ENCODE measurements around the gene CLMP. TPM values are rescaled to one million over a fixed set of nuclear protein-coding genes. Genes with fewer than 3 reads are reported as not detected.
A peak's percentile ranks its signal among the peaks of the same experiment; 100 is the strongest.

CLMP gene
- total and polyA plus RNA-seq, 9 of the 15 experiments (the other 6 are each of a cell fraction or from before 2014, with no cell fraction given) = 0.02 to 0.15 (median 0.03) TPM; not detected in 6

DNA sequence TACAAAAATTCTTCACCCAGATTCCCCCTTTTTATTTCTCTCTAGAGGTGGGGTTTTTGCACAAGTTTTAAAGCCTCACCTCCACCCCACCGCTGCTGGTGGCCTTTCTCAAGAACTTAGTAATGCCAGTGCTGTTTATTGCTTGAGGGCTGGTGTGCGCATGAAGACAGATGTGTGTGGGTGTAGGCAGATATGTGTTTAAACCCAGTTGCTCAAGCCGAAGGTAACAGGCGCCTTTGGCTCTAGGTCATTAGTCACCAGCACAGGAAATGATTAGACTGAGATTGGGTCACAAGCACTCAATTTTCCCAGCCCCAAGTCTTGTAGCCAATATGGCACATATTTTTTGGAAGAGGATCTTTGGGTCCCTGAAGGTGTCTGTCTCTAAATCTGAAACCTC is 2.7 kb upstream of the CLMP start:
- FAIRE-seq (no peak), ATAC-seq (no peak), DNase-seq (ENCODE audit: extremely low read depth in 1 of 4, low spot score in 3 of 4) (no peak)
- H3K4me3 ChIP-seq = no peak overlapping the region
- H3K9ac ChIP-seq (ENCODE audit: insufficient read depth in 1 of 2, low read depth in 2 of 2, low read length in 2 of 2) = no peak overlapping the region
- H3K27me3 ChIP-seq (ENCODE audit: control insufficient read depth in 2 of 2, insufficient read depth in 2 of 2, low read length in 2 of 2) = peaks cover 25 to 58% of the 10 kb centered on the region in 2 experiments
- ChIA-PET CTCF (ENCODE audit: low intra/inter-chr PET ratio) (no interaction called here), POLR2A (no interaction called here)
- no peaks in the 10 kb centered on the region for H3K9me1 ChIP-seq (ENCODE audit: control insufficient read depth, insufficient read depth, low read length)
- WGBS (ENCODE audit: insufficient coverage, low coverage, missing lambda C conversion rate) = 7% methylated on average over 4 of the region's 4 CpGs
- no peaks in the 10 kb centered on the region for H3K79me2 ChIP-seq (ENCODE audit: control insufficient read depth, insufficient read depth, low read length)
- 0 out of 2 replicates have a peak, but pooled peaks cover 3% of the 10 kb centered on the region for H4K20me1 ChIP-seq (replicated peaks; ENCODE audit: control insufficient read depth, insufficient read depth, low read length)
- no peak overlapping the region for H3K4me2 ChIP-seq (ENCODE audit: insufficient read depth, low read length)
- no peaks in the 10 kb centered on the region for H3K9me3 ChIP-seq (replicated peaks; ENCODE audit: control insufficient read depth, insufficient read depth, low read depth, low read length)
- no TSS peak for BruUV-seq (replicated peaks)
- no peak overlapping the region for H3K27ac ChIP-seq (ENCODE audit: extremely low read depth, low read depth, low read length)
- intact Hi-C loops (cut with micrococcal nuclease) (no loop called here), in situ Hi-C loops (cut with MboI) (no loop called here)
- H3K4me1 ChIP-seq (replicated peaks in 1 of 2; ENCODE audit: control insufficient read depth in 2 of 2, insufficient read depth in 2 of 2, low read length in 2 of 2) = peaks cover 0 to 5% of the 10 kb centered on the region in 2 experiments; a peak in 1 of 5 replicates
- no peak overlapping the region for H2AFZ ChIP-seq (ENCODE audit: low read depth, low read length)
- H3K36me3 ChIP-seq (ENCODE audit: control insufficient read depth, insufficient read depth, low read length) = no peaks in the 10 kb centered on the region
- TF ChIP-seq EGR1 (conservative IDR thresholded peaks at IDR 0.05) = peak; percentile 28; the same call in 1 of the 2 replicates
- no peak for TF ChIP-seq MTA1 (IDR thresholded peaks at IDR 0.05; ENCODE audit: borderline replicate concordance)

DNA sequence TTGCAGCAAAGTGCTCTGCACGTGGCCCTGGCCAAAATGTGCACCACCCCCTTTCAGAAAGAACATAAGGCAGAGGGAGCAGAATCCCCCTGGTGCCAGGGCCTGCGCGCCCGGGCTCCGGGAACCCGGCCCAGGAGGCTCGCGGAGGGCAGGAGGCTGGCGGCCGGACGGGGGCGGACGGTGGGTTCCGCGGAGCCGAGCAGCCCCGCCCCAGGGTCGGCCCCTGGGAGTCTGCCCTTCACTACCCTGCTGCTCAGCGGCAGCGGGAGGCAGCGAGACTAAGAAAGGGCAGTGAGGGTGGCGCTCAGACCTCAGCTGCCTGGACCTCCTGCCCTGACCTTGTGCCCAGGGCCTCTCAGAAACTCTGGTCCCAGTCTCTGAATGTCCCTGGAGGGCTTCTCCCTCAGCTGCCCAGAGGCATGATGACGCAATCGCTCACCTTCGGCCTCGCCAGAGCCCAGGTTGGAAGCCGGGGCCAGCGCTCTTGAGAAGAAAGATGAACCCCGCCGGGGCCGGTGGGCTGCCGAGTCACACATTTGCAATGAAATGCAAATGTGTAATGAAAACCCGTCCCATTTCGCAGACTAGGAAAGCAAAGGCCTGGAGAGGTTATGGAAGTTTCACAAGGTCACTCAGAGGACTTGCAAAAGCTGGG is 1.1 kb upstream of the CLMP start:
- intact Hi-C loops (cut with micrococcal nuclease) = no loop called here
- CTCF ChIA-PET (ENCODE audit: low intra/inter-chr PET ratio) = no interaction called here
- no peak for TF ChIP-seq MED1 (CRISPR knock-in tag; IDR thresholded peaks at IDR 0.05; ENCODE audit: borderline replicate concordance)
- TF ChIP-seq, protein P1, sequence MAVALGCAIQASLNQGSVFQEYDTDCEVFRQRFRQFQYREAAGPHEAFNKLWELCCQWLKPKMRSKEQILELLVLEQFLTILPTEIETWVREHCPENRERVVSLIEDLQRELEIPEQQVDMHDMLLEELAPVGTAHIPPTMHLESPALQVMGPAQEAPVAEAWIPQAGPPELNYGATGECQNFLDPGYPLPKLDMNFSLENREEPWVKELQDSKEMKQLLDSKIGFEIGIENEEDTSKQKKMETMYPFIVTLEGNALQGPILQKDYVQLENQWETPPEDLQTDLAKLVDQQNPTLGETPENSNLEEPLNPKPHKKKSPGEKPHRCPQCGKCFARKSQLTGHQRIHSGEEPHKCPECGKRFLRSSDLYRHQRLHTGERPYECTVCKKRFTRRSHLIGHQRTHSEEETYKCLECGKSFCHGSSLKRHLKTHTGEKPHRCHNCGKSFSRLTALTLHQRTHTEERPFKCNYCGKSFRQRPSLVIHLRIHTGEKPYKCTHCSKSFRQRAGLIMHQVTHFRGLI (CRISPR knock-in tag; IDR thresholded peaks at IDR 0.05) = no peak
- TF ChIP-seq HLTF (IDR thresholded peaks at IDR 0.05) = no peak
- no peak for TF ChIP-seq MTA2 (IDR thresholded peaks at IDR 0.05; ENCODE audit: low read depth)
- TF ChIP-seq HOXB6 (CRISPR knock-in tag; IDR thresholded peaks at IDR 0.05; ENCODE audit: borderline replicate concordance) = no peak
- TF ChIP-seq, protein P2, sequence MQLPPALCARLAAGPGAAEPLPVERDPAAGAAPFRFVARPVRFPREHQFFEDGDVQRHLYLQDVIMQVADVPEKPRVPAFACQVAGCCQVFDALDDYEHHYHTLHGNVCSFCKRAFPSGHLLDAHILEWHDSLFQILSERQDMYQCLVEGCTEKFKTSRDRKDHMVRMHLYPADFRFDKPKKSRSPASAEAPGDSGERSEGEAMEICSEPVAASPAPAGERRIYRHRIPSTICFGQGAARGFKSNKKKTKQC (CRISPR knock-in tag; IDR thresholded peaks at IDR 0.05) = no peak
- peak; percentile 46; the same call in 1 of the 2 replicates for TF ChIP-seq CEBPB (tag; IDR thresholded peaks at IDR 0.05)
- no peak for TF ChIP-seq ZNF124 (CRISPR knock-in tag; IDR thresholded peaks at IDR 0.05)
- TF ChIP-seq ZNF274 (IDR thresholded peaks at IDR 0.05; ENCODE audit: borderline replicate concordance, low read depth, low read length) = no peak
- TF ChIP-seq, protein P3, sequence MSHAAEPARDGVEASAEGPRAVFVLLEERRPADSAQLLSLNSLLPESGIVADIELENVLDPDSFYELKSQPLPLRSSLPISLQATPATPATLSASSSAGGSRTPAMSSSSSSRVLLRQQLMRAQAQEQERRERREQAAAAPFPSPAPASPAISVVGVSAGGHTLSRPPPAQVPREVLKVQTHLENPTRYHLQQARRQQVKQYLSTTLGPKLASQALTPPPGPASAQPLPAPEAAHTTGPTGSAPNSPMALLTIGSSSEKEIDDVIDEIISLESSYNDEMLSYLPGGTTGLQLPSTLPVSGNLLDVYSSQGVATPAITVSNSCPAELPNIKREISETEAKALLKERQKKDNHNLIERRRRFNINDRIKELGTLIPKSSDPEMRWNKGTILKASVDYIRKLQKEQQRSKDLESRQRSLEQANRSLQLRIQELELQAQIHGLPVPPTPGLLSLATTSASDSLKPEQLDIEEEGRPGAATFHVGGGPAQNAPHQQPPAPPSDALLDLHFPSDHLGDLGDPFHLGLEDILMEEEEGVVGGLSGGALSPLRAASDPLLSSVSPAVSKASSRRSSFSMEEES (CRISPR knock-in tag; IDR thresholded peaks at IDR 0.05) = no peak
- TF ChIP-seq ZNF282 (CRISPR knock-in tag; IDR thresholded peaks at IDR 0.05) = no peak
- no peak for TF ChIP-seq ZNF212 (CRISPR knock-in tag; IDR thresholded peaks at IDR 0.05)

More for the DNA sequence above, 1.1 kb upstream of the CLMP start:
- WGBS (ENCODE audit: insufficient coverage, low coverage, missing lambda C conversion rate) = 2% methylated on average over 24 of the region's 34 CpGs
- POLR2A ChIA-PET = no interaction called here
- H3K4me3 ChIP-seq = no peak overlapping the region
- H3K4me2 ChIP-seq (ENCODE audit: insufficient read depth, low read length) = no peak overlapping the region
- H3K27ac ChIP-seq (ENCODE audit: extremely low read depth, low read depth, low read length) = no peak overlapping the region
- peaks cover 0 to 5% of the 10 kb centered on the region in 2 experiments; a peak in 1 of 5 replicates for H3K4me1 ChIP-seq (replicated peaks in 1 of 2; ENCODE audit: control insufficient read depth in 2 of 2, insufficient read depth in 2 of 2, low read length in 2 of 2)
- FAIRE-seq = no peak
- no peak overlapping the region for H2AFZ ChIP-seq (ENCODE audit: low read depth, low read length)
- no peaks in the 10 kb centered on the region for H3K9me3 ChIP-seq (replicated peaks; ENCODE audit: control insufficient read depth, insufficient read depth, low read depth, low read length)
- H4K20me1 ChIP-seq (replicated peaks; ENCODE audit: control insufficient read depth, insufficient read depth, low read length) = 0 out of 2 replicates have a peak, but pooled peaks cover 3% of the 10 kb centered on the region
- DNase-seq (ENCODE audit: extremely low read depth in 1 of 4, low spot score in 3 of 4) = no peak
- no peaks in the 10 kb centered on the region for H3K79me2 ChIP-seq (ENCODE audit: control insufficient read depth, insufficient read depth, low read length)
- BruUV-seq (replicated peaks) = no TSS peak
- H3K9ac ChIP-seq (ENCODE audit: insufficient read depth in 1 of 2, low read depth in 2 of 2, low read length in 2 of 2) = no peak overlapping the region
- no peaks in the 10 kb centered on the region for H3K36me3 ChIP-seq (ENCODE audit: control insufficient read depth, insufficient read depth, low read length)
- in situ Hi-C loops (cut with MboI) = no loop called here
- no peaks in the 10 kb centered on the region for H3K9me1 ChIP-seq (ENCODE audit: control insufficient read depth, insufficient read depth, low read length)
- no peak for ATAC-seq
- H3K27me3 ChIP-seq (ENCODE audit: control insufficient read depth in 2 of 2, insufficient read depth in 2 of 2, low read length in 2 of 2) = peaks cover 24 to 47% of the 10 kb centered on the region in 2 experiments

Measured in K562 (cell line).